HG02678 (cell line): ENCODE data around the gene BICDL1.

ENCODE experiments used
- ATAC-seq: cut with Tn5 transposase; IDR thresholded peaks from one replicate; pipeline ENCODE4 v1.9.1; 2021; ENCODE audit warnings: mild to moderate bottlenecking, moderate library complexity; ENCODE audit not compliant: unreplicated experiment

BICDL1 gene

GRCh38 chr12:120078868-120079267 is 89.8 kb downstream of the BICDL1 start:
- no peak for ATAC-seq

- no peak for ATAC-seq
Measured at GRCh38 chr12:120079411-120080400, 90.7 kb downstream of the BICDL1 start.

- no peak for ATAC-seq
Measured at GRCh38 chr12:120081641-120082040, 92.6 kb downstream of the BICDL1 start.

- ATAC-seq = no peak
Measured at GRCh38 chr12:120085920-120086645, 97.0 kb downstream of the BICDL1 start.

GRCh38 chr12:120086801-120087621 is 98.0 kb downstream of the BICDL1 start:
- peak; percentile 98 for ATAC-seq

GRCh38 chr12:120089105-120089504 is 100.1 kb downstream of the BICDL1 start:
- ATAC-seq = no peak

- ATAC-seq = no peak
Measured at GRCh38 chr12:120089796-120090195, 100.8 kb downstream of the BICDL1 start.

GRCh38 chr12:120090206-120090605 is 101.2 kb downstream of the BICDL1 start:
- no peak for ATAC-seq

- no peak for ATAC-seq
Measured at GRCh38 chr12:120090626-120091295, 101.7 kb downstream of the BICDL1 start.

GRCh38 chr12:120091371-120092090 is 102.5 kb downstream of the BICDL1 start:
- ATAC-seq = no peak

GRCh38 chr12:120092551-120093335 is 103.7 kb downstream of the BICDL1 start:
- ATAC-seq = no peak

- ATAC-seq = no peak
Measured at GRCh38 chr12:120093336-120093591, 104.2 kb downstream of the BICDL1 start.

- ATAC-seq = no peak
Measured at GRCh38 chr12:120093592-120094355, 104.7 kb downstream of the BICDL1 start.

- ATAC-seq = no peak
Measured at GRCh38 chr12:120094485-120094884, 105.4 kb downstream of the BICDL1 start.

GRCh38 chr12:120095331-120095730 is 106.3 kb downstream of the BICDL1 start:
- no peak for ATAC-seq

GRCh38 chr12:120095736-120096135 is 106.7 kb downstream of the BICDL1 start:
- no peak for ATAC-seq

- no peak for ATAC-seq
Measured at GRCh38 chr12:120096671-120097202, 107.7 kb downstream of the BICDL1 start.

- ATAC-seq = no peak
Measured at GRCh38 chr12:120098756-120099470, 109.9 kb downstream of the BICDL1 start.
